Measurements from ENCODE around the gene MLPH. TPM values are rescaled to one million over a fixed set of nuclear protein-coding genes. Genes with fewer than 3 reads are reported as not detected.

The MLPH gene
- total RNA-seq, 2 donors from 2014 or later, result 0.75 to 1.0 TPM

GRCh38 chr2:237451643-237452469, 35.2 kb upstream of the MLPH start:
- TF ChIP-seq CTCF (conservative IDR thresholded peaks at IDR 0.05), result peak; percentile 72
- H3K36me3 ChIP-seq (ENCODE audit: control insufficient read depth, insufficient read depth, low read length), result no peaks in the 10 kb centered on the region
- H3K9ac ChIP-seq (ENCODE audit: extremely low read depth, low read length, poor library complexity, severe bottlenecking), result no peak overlapping the region
- H3K4me1 Mint-ChIP-seq, result no peaks in the 10 kb centered on the region
- no peaks in the 10 kb centered on the region for H3K36me3 Mint-ChIP-seq (ENCODE audit: low read depth)
- DNase-seq, result peak; percentile 83
- no peaks in the 10 kb centered on the region for H3K27me3 ChIP-seq (ENCODE audit: control insufficient read depth, insufficient read depth, low read length, poor library complexity, severe bottlenecking)
- H3K27ac ChIP-seq (ENCODE audit: low read depth, low read length), result no peak overlapping the region
- H3K4me3 ChIP-seq (ENCODE audit: low read length), result no peak overlapping the region
- WGBS, 2 experiments (ENCODE audit: insufficient coverage in 1 of 2, insufficient read length in 1 of 2), result 71 to 75% methylated on average over 15 to 20 of the region's 20 CpGs
- no peak overlapping the region for H3K4me3 Mint-ChIP-seq
- H3K4me1 ChIP-seq (ENCODE audit: control insufficient read depth, insufficient read depth, low read length), result no peaks in the 10 kb centered on the region
- H3K27ac Mint-ChIP-seq, result no peak overlapping the region
- peaks cover 6% of the 10 kb centered on the region for H3K9me3 Mint-ChIP-seq
- no peaks in the 10 kb centered on the region for H3K9me3 ChIP-seq (ENCODE audit: control insufficient read depth, low read length)
- H3K27me3 Mint-ChIP-seq (ENCODE audit: insufficient read depth), result peaks cover 6% of the 10 kb centered on the region

- Mint-ChIP-seq H3K27ac (no peak overlapping the region), H3K9me3 (peaks cover 6% of the 10 kb centered on the region), H3K27me3 (ENCODE audit: insufficient read depth) (peaks cover 6% of the 10 kb centered on the region), H3K36me3 (ENCODE audit: low read depth) (no peaks in the 10 kb centered on the region), H3K4me1 (no peaks in the 10 kb centered on the region), H3K4me3 (no peak overlapping the region)
- H3K27ac ChIP-seq (ENCODE audit: low read depth, low read length), result no peak overlapping the region
- no peaks in the 10 kb centered on the region for H3K4me1 ChIP-seq (ENCODE audit: control insufficient read depth, insufficient read depth, low read length)
- peak; percentile 7 for DNase-seq
- no peaks in the 10 kb centered on the region for H3K36me3 ChIP-seq (ENCODE audit: control insufficient read depth, insufficient read depth, low read length)
- no peak overlapping the region for H3K9ac ChIP-seq (ENCODE audit: extremely low read depth, low read length, poor library complexity, severe bottlenecking)
- TF ChIP-seq CTCF (conservative IDR thresholded peaks at IDR 0.05), result no peak
- WGBS, 2 experiments (ENCODE audit: insufficient coverage in 1 of 2, insufficient read length in 1 of 2), result 85 to 100% methylated on average over 1 to 3 of the region's 3 CpGs
- no peaks in the 10 kb centered on the region for H3K9me3 ChIP-seq (ENCODE audit: control insufficient read depth, low read length)
- no peak overlapping the region for H3K4me3 ChIP-seq (ENCODE audit: low read length)
- no peaks in the 10 kb centered on the region for H3K27me3 ChIP-seq (ENCODE audit: control insufficient read depth, insufficient read depth, low read length, poor library complexity, severe bottlenecking)
Observed at GRCh38 chr2:237452861-237453260, 34.2 kb upstream of the MLPH start.

GRCh38 chr2:237453671-237454070, 33.4 kb upstream of the MLPH start:
- TF ChIP-seq CTCF (conservative IDR thresholded peaks at IDR 0.05), result no peak

More at GRCh38 chr2:237453671-237454070, 33.4 kb upstream of the MLPH start:
- H3K9me3 ChIP-seq (ENCODE audit: control insufficient read depth, low read length), result no peaks in the 10 kb centered on the region
- H3K4me1 Mint-ChIP-seq, result no peaks in the 10 kb centered on the region
- H3K27ac Mint-ChIP-seq, result no peak overlapping the region
- no peaks in the 10 kb centered on the region for H3K4me1 ChIP-seq (ENCODE audit: control insufficient read depth, insufficient read depth, low read length)
- H3K4me3 Mint-ChIP-seq, result no peak overlapping the region
- H3K36me3 Mint-ChIP-seq (ENCODE audit: low read depth), result no peaks in the 10 kb centered on the region
- peaks cover 6% of the 10 kb centered on the region for H3K9me3 Mint-ChIP-seq
- 85 to 90% methylated on average over 2 to 3 of the region's 3 CpGs for WGBS, 2 experiments (ENCODE audit: insufficient coverage in 1 of 2, insufficient read length in 1 of 2)
- no peaks in the 10 kb centered on the region for H3K36me3 ChIP-seq (ENCODE audit: control insufficient read depth, insufficient read depth, low read length)
- DNase-seq, result no peak
- no peak overlapping the region for H3K27ac ChIP-seq (ENCODE audit: low read depth, low read length)
- no peaks in the 10 kb centered on the region for H3K27me3 ChIP-seq (ENCODE audit: control insufficient read depth, insufficient read depth, low read length, poor library complexity, severe bottlenecking)
- H3K9ac ChIP-seq (ENCODE audit: extremely low read depth, low read length, poor library complexity, severe bottlenecking), result no peak overlapping the region
- H3K27me3 Mint-ChIP-seq (ENCODE audit: insufficient read depth), result peaks cover 6% of the 10 kb centered on the region
- H3K4me3 ChIP-seq (ENCODE audit: low read length), result no peak overlapping the region

Data from endodermal cell (in vitro differentiated cells).